GM18505 (cell line): ENCODE data around the gene PADI2.

Experiments used
- ATAC-seq: cut with Tn5 transposase; IDR thresholded peaks from one replicate; pipeline ENCODE4 v1.9.1; 2021; ENCODE audit not compliant: unreplicated experiment
- POLR2A ChIP-seq: IDR thresholded peaks from 4 replicates; pipeline ENCODE4 v1.6.1; 2011; ENCODE audit warnings: borderline replicate concordance; ENCODE audit not compliant: insufficient read depth, insufficient read length; ENCODE audit errors: extremely low read depth

Gene PADI2

DNA sequence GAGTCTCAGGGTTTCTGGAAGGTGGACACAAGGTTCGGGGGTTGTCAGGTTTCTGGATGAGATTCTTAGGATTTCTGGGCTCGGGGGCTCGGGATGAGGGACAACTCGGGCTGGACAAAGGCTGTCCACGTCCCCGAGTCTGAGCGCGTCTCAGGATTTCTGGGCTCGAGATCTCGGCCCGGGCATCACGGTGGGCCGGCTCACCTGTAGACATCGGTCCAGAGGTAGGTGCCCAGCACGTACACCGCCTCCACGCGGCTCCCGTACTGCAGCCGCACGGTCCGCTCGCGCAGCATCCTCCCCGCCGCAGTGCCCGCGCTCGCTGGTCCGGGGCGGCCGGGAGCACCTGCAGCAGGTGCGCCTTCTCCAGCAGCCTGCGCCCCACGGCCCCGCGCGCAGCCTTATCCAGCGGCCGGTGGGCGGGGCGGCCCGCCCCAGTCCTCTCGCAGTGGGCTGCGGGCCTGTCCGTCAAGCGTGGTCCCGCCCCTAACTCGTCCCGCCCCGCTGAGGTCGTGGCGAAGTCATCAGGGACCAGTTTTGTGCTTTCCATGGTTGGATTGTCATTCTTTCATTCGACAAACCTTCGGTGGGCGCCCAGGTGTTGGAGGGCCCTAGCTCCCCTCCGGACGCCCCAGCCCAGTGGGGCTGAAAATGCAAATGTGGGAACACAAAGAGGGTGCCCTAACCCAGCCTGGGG is at the start of gene PADI2:
TSS of gene PADI2 (minus strand) at position 376 of the 697 bp plus-strand sequence. CDS start at position 296, 80 bp downstream.
- no peak for ATAC-seq

DNA sequence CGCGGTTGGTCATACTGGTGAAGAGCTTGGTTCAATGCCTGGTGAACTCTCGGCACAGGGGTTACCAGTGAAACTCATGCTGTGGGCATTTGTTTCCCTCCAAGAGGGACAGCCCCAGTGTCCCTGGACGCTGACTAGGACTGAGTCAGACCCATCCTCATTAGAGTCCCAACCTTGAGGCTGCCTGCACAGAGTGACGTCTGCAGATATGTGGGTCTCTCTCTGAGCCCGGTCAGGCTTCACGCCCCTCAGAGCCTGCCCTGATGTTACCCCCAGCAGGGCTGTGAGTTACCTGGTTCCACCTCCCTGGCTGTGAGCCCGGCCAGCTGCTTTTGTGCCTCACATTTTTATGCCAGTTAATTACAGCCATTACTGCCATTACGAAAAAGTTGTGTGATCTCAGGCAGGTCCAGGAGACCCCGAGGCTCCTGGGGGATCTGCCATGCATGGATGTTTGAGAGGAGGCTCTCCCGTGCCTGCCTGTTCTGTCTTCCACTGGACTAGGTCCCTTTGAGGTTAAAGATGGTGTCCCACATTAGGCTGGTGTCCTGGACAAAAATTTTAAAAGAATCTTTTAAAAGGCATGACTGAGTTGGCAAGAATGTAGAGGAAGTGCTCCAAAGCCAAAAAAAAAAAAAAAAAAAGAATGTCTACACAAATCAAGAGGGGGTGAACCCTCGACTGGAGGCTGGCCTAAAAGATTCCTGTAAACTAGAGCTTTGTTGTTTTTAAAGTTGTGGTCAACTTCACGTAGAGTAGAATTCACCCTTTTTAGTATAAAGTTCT is 49.0 kb upstream of the PADI2 start:
- ATAC-seq: no peak
- no peak for TF ChIP-seq POLR2A

More for the DNA sequence above, at the start of gene PADI2:
- no peak for TF ChIP-seq POLR2A

DNA sequence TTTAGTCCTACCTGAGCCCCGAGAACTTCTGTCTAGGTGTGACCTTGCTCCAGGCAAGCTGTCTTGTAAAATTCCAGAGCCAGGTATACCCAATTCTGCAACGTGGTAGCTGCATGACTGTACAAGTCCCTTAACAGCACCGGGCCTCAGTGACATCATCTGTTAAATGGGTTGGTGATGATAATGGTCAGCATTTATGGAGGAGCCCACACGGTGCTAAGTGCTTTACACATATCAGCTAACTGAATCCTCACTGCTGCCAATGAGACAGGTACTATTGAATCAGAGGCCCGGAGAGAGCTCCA is 48.5 kb upstream of the PADI2 start:
- TF ChIP-seq POLR2A: no peak
- ATAC-seq: no peak

DNA sequence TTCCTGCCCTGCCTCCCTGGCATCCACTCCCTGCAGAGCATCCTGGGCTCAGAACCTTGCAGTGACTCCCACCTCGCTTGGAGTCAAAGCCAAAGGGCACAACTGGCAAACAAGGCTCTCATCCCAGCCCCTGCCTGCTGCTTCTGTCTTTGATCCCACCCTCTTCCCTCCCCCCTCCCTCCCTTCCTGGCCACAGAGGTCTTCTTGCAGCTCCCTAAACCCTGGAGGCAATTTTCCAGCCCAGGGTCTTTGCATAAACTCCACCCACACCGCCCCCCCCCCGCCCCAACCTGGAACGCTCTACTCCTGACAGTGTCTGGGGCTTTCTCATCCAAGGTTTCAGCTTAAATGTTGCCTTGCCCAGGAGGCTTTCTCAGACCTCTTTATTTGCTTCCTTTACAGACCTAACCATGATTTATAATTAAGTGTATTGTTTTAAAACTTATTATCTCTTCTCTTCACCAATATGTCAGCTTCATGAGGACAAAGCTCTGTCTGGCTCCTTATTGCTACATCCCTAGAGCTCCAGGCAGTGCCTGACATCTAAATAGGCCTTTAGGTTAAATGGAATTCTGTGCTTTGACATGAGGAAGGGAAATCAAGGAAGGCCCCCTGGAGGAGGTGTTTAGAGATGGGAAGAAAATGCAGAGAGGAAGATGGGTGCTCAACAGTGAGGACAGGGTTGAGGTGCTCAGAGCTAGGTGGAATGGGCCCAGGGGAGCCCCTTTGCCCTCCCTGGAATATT is 48.0 kb upstream of the PADI2 start:
- ATAC-seq: no peak

DNA sequence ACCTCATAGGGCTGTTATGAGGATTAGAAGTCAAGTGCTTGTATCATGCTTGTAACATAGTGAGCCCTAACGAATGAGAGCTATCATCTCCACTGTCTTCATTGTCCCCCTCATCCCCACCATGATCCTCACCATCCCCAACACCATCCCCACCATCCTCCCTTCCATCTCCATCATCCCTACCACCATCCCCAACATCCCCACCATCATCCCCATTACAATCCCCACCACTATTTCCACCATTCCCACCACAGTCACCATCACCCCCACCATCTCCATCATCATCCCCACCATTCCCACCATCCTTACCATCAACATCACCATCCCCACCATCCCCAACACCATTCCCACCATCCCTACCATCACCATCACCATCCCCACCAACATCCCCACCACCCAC is 46.6 kb upstream of the PADI2 start:
- TF ChIP-seq POLR2A: no peak
- ATAC-seq: no peak

More for the DNA sequence above, 48.0 kb upstream of the PADI2 start:
- no peak for TF ChIP-seq POLR2A

DNA sequence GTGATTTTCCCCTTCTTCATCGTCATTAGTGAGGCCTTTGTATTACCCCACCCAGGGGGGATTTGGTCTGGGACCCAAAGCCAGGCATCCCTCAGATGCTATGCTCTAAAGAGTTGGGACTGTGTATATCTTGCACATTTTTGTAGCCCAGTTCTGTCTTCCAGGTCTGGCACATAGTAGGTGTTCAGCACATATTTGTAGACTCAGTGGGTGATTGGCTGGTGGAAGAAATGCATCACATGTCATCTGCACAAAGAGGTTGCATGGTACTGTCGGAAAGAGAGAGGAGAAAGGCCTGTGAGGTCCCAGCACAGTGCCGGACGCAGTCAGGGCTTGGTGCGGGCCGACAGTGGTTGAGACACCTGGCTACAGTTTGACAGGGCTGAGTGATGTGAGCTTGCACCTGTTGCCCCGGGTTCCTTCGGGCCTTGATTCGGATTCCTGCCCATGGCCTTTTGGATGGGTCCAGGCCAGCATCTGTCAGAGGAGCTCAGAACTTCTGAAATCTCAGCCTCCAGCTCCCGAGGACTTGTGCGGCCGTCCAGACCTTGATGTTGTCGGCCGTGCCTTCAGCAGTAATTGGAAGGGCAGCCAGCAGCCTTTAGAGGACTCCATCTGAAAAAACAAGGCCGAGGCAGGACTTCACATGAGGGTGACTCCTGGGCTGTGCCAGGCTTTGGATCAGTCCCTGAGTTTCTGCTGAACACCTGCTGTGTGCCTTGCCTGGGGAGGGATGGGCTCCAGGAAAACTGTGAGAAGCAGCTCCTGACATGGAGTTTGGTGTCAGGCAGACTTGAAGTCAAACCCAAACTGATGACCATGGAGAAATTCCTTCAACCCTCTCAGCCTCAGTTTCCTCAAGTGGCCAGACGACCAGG is 44.8 kb upstream of the PADI2 start:
- ATAC-seq: no peak
- TF ChIP-seq POLR2A: no peak

DNA sequence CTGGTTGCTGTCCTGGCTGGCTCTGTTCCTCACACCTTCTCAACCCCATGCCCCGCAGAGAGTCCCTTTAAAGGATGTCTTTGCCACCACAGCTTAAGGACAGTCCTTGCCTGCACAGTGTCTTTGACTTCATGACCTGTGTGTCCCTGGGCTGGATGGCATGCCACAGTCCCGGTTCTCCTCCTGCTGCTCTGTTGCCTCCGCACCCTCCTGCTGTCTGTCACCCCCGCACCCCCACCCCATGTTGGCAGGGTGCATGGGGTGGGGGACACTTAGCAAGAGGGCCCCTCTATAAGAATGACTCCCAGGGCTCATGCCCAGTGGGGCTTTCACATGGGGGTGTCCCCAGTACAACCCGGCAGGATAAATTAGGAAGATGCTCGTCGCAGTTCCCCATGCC is 44.1 kb upstream of the PADI2 start:
- TF ChIP-seq POLR2A: no peak
- ATAC-seq: no peak

DNA sequence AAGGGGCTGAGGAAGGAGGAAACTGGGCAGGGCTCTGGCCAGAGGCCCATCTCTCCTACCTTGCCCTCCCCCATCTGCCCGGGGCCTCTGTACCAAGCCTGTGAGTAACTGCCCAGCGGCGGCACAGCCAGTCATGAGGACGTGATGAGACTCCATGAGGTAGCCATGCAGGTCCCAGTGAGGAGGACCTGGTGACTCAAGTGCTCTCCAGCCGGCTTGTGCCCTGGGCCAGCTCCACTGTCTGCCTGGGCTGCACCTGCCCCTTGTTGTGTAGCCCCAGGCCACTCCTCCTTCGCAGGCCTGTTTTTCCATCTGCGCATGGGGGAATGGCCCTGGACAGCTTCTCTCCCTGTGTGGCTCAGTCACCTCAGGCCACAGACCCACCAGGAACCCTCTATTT is 43.7 kb upstream of the PADI2 start:
- no peak for TF ChIP-seq POLR2A
- no peak for ATAC-seq

DNA sequence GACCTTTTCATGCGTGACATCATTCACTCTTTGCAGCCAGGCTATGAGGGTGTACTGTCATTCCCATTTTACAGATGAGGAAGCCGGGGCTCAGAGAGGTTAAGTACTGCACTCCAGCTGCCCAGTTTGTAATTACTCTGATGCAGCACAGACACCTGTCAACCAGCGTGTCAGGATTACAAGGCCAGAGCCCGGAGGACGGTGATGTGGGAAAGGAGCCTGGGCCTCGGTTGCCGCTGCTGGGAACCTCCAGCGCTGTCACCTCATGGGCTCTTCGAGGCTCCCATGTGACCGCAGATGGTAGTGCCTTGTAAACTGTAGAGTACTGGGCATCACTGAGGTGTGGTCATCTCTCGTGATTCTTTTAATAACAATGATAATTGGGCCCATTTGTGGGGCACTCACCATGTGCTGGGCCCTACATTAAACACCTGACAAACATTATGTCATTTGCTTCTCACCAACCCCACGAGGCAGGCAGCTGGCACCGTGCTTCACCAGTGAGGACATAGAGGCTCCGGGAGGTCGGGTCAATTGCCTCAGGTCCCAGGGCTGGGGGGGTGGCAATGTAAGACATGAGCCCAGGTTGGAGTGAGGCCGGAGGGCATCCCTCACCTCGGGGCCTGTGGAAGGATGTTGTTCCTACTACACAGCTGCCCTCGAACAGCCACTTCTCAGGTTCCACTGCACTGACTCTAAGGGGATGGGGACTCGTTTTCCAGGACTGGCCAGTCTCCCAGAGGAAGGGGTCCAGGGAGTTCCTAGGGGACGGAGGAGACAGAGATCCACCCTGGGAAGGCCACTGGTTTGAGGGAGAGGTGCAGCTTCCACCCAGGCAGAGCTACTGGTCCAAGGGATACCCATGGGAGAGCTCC is 42.9 kb upstream of the PADI2 start:
- no peak for TF ChIP-seq POLR2A
- ATAC-seq: no peak

DNA sequence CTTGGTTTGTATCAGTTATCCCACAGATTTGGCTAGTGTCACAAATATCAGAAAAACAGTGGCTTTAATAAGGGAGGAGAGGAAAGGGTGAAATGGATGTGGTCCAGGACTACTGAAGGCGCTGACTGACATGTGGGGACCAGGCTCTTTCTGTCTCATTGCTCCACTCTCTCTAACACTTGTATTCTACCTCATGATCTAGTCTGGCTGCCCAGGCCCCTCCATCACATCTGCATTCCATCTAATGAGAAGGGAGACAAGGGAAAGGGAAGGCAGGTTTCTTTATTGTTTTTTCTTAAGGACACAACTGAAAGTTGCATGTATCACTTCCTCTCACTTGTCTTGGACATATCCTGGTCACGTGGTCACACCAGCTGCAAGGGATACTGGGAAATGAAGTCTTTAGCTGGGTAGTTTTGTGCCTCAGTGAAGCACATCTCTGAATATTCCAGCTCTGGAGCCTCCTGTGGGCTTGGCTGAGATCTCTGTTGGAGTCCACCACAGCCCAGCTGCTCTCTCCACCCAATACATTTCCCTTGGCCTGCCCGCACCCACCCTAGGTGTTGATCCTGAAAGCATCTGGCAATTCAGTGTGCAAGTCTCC is 42.0 kb upstream of the PADI2 start:
- no peak for ATAC-seq
- no peak for TF ChIP-seq POLR2A

DNA sequence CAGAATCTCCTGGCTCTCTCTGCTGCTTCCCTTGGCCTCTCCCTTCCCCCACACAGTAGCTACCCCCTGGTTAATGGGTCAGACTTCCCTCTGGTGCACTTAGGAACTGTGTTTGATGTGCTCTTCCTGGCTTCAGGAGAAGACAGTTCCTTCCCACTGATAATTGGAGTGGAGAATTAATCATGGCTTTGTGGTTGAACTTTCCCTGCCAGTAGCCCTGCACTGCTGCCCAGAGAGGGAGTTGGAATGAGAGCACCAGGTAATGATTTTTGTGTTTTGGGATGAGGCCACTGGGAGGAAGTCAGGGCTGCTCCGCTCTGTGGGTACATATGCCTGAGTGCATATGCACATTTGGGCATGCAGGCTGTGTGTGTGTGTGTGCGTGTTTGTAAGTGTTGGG is 39.7 kb upstream of the PADI2 start:
- no peak for ATAC-seq
- TF ChIP-seq POLR2A: no peak

DNA sequence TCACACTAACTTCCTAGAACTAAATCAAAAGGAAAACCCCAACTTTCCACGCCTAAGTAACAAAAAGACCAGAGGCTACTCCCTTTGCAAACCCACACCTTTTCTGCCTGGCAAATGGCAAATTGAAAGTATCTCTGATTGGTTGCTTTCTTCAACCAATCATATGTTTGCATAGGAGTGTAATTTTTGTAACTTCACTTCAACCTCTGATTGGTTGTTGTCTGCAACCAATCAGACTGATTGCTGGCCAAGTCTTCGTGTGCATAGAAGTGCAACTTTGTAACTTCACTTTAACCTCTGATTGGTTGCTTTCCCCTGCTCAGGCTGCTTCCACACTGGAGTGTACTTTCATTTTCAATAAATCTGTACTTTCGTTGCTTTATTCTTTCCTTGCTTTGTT is 36.9 kb upstream of the PADI2 start:
- TF ChIP-seq POLR2A: no peak
- ATAC-seq: no peak
